MV-4-11 (cell line): ENCODE measurements around the gene MCOLN1.
A peak's percentile ranks its signal among the peaks of the same experiment; 100 is the strongest.
"Not testable (repeated sequence)": the region's sequence is repeated elsewhere in the genome, so short reads cannot be mapped to it uniquely, and the experiment has no call there.

Experiments
- DNase-seq: peaks from one replicate; lab custom pipeline; 2025; lab: John Stamatoyannopoulos, UW

The MCOLN1 gene

GRCh38 chr19:7575434-7576040 lies 53.1 kb downstream of the MCOLN1 start:
- peak; percentile 78 for DNase-seq

- not testable (repeated sequence) for DNase-seq
Observed at GRCh38 chr19:7577422-7577821, 55.0 kb downstream of the MCOLN1 start.

GRCh38 chr19:7578127-7578526 lies 55.7 kb downstream of the MCOLN1 start:
- DNase-seq: no peak

- DNase-seq: no peak
Observed at GRCh38 chr19:7579182-7579581, 56.8 kb downstream of the MCOLN1 start.

- DNase-seq: no peak
Observed at GRCh38 chr19:7582446-7582845, 60.0 kb downstream of the MCOLN1 start.
